Activated naive CD4-positive, alpha-beta T cell treated with anti-CD3 and anti-CD28 coated beads, Interleukin-2, amount 50 U/mL, for 24 hours (primary cell): ENCODE results near the gene TMIE.
A peak's percentile ranks its signal among the peaks of the same experiment; 100 is the strongest.

Source experiments
- H3K27ac Mint-ChIP-seq: one replicate; pipeline ENCODE4 v1.8.0; 2021; ENCODE audit warnings: mild to moderate bottlenecking, mixed read lengths
- H3K27me3 Mint-ChIP-seq: one replicate; pipeline ENCODE4 v1.8.0; 2021; ENCODE audit warnings: mixed read lengths
- H3K36me3 Mint-ChIP-seq: one replicate; pipeline ENCODE4 v1.8.0; 2021; ENCODE audit warnings: mixed read lengths
- H3K4me1 Mint-ChIP-seq: one replicate; pipeline ENCODE4 v1.8.0; 2021; ENCODE audit warnings: mixed read lengths
- H3K4me3 Mint-ChIP-seq: one replicate; pipeline ENCODE4 v1.8.0; 2021; ENCODE audit warnings: mild to moderate bottlenecking, mixed read lengths
- H3K9me3 Mint-ChIP-seq: one replicate; pipeline ENCODE4 v1.8.0; 2021; ENCODE audit warnings: mixed read lengths

TMIE gene, protein sequence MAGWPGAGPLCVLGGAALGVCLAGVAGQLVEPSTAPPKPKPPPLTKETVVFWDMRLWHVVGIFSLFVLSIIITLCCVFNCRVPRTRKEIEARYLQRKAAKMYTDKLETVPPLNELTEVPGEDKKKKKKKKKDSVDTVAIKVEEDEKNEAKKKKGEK

DNA sequence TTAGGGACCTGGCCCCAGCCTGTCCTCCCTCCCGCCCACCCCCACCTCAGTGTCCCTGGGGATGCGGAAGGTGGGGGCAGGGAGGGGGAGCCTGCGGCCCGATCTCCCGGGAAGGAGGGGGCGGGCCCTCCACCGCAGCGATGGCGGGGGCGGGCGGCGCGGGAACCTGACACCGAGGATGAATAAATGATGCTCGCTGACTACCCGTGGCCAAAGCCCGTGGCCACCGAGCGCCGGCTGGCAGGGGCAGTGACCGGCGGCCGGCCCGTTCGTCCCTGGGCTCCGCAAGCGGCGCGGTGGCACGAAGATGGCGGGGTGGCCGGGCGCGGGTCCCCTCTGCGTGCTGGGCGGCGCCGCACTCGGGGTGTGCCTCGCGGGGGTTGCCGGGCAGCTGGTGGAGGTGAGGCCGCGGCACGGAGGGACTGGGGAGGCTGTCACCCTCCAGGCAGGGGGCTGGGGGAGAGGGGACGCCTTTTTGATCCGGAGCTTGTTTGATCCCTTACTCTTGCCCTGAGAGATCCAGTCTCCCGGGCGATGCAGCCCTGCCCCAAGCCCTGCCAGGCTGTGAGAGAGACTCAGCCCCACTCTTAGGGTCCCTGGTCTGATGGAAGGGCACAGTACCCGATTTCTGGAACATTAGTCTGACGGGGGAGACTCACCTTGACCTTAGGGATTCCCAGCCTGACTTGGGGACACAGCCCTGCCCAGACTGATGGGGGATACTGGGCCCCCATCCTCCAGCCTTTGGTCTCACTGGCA lies at the start of gene TMIE:
Gene TMIE, plus strand, starts transcription at position 212 of the 759 bp plus-strand sequence. Its CDS starts 96 bp downstream, at position 308.
- no peaks in the 10 kb centered on the region for H3K36me3 Mint-ChIP-seq
- H3K4me1 Mint-ChIP-seq = peaks cover 43% of the 10 kb centered on the region
- H3K27ac Mint-ChIP-seq = no peak within 1 kb of the TSS
- no peaks in the 10 kb centered on the region for H3K27me3 Mint-ChIP-seq
- H3K4me3 Mint-ChIP-seq = peak within 1 kb of the TSS; percentile 23
- H3K9me3 Mint-ChIP-seq = no peaks in the 10 kb centered on the region

DNA sequence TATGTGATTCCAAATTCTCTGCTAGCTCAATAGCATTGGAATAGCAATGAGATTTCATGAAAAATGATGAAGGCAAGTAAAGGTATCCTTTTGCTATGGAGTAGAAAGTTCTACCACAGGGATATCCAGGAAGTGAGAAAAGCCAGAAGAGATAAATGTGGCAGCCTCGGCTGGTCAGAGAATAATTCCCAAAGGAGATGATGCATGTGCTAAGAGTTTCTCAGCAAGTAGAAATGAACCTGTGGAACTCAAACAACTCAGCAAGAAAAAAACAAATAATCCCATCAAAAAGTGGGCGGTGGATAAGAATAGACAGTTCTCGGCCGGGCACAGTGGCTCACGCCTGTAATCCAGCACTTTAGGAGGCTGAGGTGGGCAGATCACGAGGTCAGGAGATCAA lies 45.9 kb upstream of the TMIE start:
- Mint-ChIP-seq H3K36me3 (peaks cover 2% of the 10 kb centered on the region), H3K27me3 (peaks cover 3% of the 10 kb centered on the region), H3K9me3 (peaks cover 14% of the 10 kb centered on the region), H3K4me1 (no peaks in the 10 kb centered on the region), H3K27ac (no peak overlapping the region), H3K4me3 (no peak overlapping the region)

DNA sequence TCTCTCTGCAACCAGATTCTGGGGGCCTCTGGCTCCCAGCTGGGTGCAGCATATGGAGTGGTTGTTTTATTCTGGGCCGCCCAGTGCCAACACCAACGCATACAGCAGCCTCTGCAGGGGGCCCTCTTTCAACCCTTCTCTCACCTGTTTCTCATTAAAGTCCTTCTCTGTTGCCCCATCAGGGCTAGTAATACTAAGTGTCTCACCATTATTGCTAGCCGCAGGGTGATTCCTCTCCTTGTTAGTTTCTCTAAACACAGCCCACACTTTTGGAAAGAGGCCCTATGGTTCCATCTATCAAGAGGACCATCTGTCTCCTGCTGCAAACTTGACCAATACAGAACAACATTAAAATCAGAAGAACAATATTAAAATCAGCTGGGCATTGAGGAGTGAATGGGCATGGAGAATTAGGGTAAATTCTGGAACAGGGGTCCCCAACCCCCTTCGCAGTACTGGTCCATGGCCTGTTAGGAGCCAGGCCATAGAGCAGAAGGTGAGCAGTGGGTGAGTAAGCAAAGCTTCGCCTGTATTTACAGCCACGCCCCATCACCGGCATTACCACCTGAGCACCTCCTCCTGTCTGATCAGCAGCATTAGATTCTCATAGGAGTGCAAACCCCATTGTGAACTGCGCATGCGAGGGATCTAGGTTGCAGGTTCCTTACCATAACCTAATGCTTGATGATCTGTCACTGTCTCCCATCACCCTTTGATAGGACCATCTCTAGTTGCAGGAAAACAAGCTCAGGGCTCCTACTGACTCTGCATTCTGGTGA lies 44.2 kb upstream of the TMIE start:
- Mint-ChIP-seq H3K27ac (no peak overlapping the region), H3K4me3 (no peak overlapping the region), H3K9me3 (peaks cover 6% of the 10 kb centered on the region), H3K27me3 (peaks cover 2% of the 10 kb centered on the region), H3K4me1 (no peaks in the 10 kb centered on the region), H3K36me3 (peaks cover 2% of the 10 kb centered on the region)

DNA sequence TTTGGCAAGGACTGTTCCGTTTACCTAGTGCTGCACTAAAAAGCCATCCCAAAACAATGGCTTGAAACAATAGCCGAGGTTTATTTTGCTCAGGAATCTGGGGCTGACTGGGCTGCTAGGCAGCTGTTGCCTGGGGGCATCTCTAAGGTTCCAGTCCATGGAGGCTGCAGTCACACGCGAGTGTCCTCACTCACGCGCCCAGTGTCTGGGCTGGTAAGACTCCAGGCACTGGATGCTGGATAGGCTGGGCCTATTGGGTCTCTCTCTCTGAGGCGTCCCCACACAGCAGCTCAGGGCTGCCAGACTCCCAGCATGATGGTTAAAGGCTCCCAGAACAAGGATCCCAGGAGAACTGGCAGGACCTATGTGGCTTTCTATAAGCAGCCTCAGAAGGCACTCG lies 41.9 kb upstream of the TMIE start:
- H3K27ac Mint-ChIP-seq = no peak overlapping the region
- no peaks in the 10 kb centered on the region for H3K36me3 Mint-ChIP-seq
- H3K27me3 Mint-ChIP-seq = peaks cover 3% of the 10 kb centered on the region

DNA sequence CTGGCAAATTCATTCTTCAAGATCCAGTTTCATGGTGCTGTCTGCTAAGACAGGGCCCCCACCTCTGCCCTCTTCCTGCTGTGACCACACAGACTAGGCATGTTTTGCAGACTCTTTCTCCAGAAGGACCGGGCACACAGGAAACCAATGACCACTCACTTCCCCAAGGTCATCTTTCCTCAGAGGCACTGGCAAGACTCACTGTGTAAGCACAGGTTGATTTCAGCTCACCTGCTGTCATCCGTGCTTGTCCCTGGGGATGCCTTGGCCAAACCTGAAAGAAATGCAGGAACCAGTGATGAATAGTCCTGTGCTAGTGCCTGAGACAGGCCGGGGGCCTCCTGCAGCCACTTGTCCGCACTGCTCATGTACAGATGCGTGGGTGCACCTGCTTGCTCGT lies 41.2 kb upstream of the TMIE start:
- Mint-ChIP-seq H3K4me3 (no peak overlapping the region), H3K27ac (no peak overlapping the region), H3K27me3 (peaks cover 3% of the 10 kb centered on the region), H3K9me3 (no peaks in the 10 kb centered on the region), H3K4me1 (no peaks in the 10 kb centered on the region), H3K36me3 (no peaks in the 10 kb centered on the region)

More for the DNA sequence above, 41.9 kb upstream of the TMIE start:
- no peak overlapping the region for H3K4me3 Mint-ChIP-seq
- H3K9me3 Mint-ChIP-seq = no peaks in the 10 kb centered on the region
- no peaks in the 10 kb centered on the region for H3K4me1 Mint-ChIP-seq

DNA sequence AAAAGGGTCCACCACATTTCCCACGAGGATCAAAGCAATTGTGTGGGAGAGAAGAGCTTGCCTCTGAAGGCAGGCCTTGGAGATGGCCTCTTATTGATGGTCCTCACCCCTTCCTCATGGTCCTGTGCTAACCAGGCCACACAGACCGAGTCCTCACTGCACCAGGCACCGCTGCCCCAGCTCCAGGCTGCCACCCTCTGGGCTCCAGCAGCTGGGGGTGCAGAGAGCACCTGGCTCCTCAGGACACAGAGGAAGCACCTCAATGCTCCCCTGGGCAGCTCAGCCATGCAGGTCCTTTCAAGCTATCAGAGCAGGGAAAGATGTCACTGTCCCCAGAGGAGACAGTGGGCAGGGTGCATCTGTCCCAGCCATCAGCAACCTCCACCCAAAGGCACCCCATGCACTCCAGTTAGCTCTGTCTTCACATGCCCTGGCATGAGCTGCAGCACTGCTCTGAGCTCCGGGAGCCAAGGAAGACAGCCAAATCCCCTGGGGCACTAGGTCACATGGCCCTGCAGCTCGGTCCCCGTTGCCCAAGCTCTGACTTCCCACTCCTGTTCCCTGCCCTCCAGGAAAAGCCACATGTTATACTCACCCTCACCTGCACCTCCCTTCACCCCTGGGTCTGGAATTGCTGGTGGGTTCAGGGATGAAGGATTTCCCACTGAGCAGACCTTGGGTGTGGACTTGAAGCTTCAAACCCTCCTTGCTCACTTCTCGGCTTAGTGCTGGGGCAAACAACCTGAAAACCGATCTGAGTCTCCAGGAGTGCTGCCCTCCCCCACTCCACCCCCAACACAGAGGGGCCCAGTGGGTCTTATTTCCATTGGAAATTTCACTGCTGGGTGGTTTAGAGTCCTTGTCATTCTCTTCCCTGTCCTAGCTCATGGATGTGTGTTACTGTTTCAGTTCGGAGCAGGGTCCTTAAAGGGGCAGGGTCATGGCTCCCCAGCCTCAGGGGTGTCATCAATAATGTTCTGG lies 40.4 kb upstream of the TMIE start:
- Mint-ChIP-seq H3K27ac (no peak overlapping the region), H3K4me3 (no peak overlapping the region), H3K4me1 (no peaks in the 10 kb centered on the region), H3K36me3 (no peaks in the 10 kb centered on the region), H3K9me3 (no peaks in the 10 kb centered on the region), H3K27me3 (peaks cover 1% of the 10 kb centered on the region)

DNA sequence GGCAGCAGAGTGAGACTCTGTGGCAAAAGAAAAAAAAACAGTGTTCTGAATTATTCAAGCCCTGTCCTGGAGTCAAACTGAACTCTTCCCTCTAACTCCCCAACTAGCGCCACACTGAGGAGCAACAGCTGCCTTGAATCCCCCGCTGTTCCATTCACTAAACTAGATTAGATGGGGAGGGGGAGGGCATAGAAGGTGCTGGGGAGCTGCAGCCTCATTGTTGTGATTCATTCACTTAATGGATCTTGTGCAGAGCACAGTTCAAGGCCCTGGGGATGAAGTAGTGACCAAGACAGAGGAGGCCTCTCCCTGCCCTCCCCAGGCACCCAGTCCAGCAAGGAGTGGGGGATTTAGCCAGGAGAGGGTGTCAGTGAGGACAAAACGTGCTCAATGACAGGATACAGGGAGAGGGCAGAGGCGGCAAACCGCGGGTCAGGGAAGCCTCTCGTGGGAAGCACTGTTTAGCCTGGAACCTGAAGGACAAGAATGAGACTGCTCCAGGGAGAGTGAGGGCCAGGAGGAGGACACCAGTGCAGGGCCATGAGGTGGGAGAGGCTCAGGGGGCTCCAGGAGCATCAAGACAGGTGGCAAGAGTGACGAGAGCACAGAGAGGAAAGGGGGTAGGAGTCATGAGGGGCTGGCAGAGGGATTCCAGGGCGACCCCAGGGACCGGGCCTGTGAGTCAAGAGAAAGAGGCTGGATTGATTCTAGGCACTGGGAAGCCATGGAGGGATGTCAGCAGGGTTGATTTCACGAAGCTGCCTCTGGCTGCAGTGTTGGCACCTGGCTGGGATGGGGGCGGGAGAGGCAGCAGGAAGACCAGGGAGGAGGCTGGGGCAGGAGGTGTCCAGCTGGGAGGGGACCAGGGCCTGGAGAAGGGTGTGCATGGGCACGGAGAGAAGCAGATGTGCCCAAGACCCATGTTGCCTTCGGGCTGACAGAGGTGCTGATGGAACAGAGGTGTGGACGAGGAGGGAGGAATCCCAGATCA lies 39.1 kb upstream of the TMIE start:
- Mint-ChIP-seq H3K36me3 (no peaks in the 10 kb centered on the region), H3K27me3 (peaks cover 1% of the 10 kb centered on the region), H3K9me3 (no peaks in the 10 kb centered on the region), H3K4me3 (no peak overlapping the region), H3K27ac (no peak overlapping the region), H3K4me1 (no peaks in the 10 kb centered on the region)

DNA sequence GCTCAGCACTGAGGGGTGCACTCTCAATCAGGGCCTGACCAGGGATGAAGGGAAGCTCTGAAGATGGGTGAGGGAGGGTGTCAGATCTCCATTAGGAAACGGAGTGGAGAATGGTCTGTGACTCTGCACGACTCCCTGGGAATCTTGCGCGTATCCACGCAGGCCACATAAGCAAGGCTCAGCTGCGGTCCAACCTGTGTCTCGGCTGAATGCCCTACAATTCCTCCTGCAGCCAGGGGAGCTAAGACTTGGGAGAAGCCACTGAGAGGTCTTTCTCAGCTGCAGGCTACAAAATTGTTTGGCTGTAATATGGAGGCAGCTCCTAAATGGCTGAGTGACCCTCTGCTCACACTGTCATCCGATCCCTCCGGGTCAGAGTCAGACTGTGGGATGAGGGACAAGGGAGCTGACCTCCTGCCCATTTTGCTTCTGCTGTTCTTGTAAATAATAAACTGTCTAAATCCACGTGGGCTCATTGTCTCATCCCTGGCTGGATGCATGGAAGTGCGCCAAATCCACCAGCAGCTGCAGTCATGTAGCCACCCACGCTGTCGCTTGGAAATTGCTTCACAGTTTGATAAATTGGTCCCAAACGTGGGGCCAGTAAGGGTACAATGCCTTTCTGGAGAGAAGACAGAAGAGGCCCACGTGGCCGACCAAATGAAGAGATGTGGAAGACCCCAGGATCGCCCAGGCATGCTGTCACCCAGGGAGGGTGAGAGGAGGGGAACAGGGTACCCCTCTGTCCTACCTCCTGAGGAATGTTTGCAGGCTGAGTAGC lies 38.2 kb upstream of the TMIE start:
- H3K36me3 Mint-ChIP-seq = no peaks in the 10 kb centered on the region
- peak overlapping the region; percentile 79 for H3K27ac Mint-ChIP-seq
- H3K4me1 Mint-ChIP-seq = no peaks in the 10 kb centered on the region
- no peaks in the 10 kb centered on the region for H3K9me3 Mint-ChIP-seq
- peaks cover 1% of the 10 kb centered on the region for H3K27me3 Mint-ChIP-seq
- no peak overlapping the region for H3K4me3 Mint-ChIP-seq

DNA sequence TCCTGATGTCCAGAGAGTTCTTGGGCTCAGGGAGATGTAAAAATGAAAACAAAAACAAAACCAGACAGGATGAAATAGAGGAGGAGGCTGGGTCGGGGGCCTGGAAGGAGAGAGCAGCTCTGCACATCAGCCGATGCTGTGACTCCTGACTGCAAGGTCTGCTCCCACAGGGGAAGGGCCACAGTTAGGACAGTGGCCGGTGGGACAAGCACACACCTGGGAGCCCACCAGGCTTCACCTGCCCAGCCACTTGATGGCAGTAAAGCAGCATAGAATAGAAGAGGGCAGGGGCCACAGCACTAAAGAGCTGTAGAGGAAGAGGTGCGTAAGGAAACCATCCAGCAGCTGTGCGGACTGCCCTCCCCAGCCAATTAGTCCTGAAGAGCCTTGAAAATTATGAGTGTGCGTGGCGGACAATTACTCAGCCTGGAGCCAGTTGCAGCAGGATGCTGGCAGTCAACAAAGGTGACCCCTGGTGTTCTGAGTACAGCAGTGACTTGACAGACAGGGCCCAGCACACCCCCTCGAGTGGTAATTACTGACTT lies 37.5 kb upstream of the TMIE start:
- H3K36me3 Mint-ChIP-seq = no peaks in the 10 kb centered on the region
- no peaks in the 10 kb centered on the region for H3K9me3 Mint-ChIP-seq
- H3K27me3 Mint-ChIP-seq = peaks cover 1% of the 10 kb centered on the region
- no peak overlapping the region for H3K4me3 Mint-ChIP-seq
- peak overlapping the region; percentile 79 for H3K27ac Mint-ChIP-seq
- no peaks in the 10 kb centered on the region for H3K4me1 Mint-ChIP-seq

DNA sequence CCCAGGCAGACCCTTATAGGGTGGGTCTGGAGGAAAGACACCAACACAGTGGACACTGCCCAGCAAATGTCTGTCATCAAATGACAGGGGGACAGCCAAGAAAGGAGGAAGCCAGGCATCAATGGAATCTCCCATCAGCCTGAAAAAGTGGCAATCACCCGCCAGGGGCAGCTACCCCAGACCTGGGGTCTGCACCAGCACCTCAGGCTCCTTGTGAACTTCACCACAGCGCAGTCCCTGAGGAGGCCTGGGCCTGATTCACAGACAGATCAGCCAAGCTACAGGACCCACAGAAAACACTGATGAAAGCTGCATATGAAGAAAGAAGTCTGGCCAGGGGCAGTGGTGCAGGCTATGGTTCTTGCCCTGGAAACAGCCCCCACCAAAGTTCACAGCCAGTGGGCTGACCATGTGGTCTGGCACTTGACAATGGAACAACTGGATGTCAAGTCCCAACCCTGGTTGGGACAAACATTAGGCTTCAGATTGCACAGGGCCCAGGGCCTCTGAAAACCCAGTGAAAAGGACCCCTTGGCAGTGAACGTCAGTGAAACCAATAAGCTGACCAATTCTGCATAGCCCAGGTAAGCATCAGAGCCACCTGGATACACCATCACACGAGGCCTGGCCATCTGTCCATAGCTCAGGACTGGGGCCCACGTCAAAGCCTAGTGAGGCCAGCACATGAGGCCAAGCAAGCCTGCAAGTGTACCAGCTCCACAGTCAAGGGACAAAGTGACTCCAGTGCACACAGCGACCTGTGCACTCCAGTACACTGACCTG lies 36.8 kb upstream of the TMIE start:
- H3K36me3 Mint-ChIP-seq = no peaks in the 10 kb centered on the region
- H3K4me3 Mint-ChIP-seq = no peak overlapping the region
- no peaks in the 10 kb centered on the region for H3K9me3 Mint-ChIP-seq

DNA sequence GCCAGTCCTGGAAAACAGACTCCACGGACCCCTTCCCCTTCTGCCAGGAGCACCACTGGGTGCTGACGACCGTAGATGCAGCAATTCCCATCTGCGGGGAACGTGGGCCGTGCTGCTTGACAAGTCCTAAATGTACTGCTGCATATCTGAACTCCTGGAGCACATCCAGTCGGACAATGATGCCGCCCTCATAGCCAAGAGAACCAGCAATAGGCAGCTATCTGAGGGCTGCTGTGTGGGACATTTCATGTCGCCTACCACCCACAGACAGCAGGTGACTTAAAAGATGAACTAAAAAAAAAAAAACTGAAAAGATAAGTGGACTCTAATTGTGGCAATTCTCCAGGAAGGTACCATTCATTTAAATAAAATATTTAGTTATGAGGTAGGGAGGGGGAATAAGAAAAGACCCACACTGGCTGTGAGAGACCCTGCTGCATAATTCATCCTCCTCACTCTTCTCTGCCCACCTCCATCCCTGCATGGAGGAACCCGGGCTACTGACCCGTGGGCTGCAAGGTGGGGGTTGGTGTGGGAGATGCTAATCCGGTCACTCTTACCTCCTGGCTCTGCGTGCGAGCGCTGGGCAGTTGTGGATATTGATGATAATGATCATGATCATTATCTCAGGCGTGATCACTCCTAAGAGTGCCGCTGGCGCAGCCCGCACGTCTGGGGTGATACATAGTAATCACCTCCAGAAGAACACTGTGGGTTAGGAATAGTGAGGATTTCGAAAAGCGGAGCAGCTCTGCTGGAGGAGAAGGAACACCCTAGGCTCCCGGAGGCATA lies 36.0 kb upstream of the TMIE start:
- Mint-ChIP-seq H3K36me3 (no peaks in the 10 kb centered on the region), H3K27ac (no peak overlapping the region), H3K9me3 (no peaks in the 10 kb centered on the region), H3K4me3 (no peak overlapping the region), H3K27me3 (peaks cover 1% of the 10 kb centered on the region), H3K4me1 (no peaks in the 10 kb centered on the region)

More for the DNA sequence above, 36.8 kb upstream of the TMIE start:
- no peak overlapping the region for H3K27ac Mint-ChIP-seq
- H3K27me3 Mint-ChIP-seq = peaks cover 1% of the 10 kb centered on the region
- H3K4me1 Mint-ChIP-seq = no peaks in the 10 kb centered on the region

DNA sequence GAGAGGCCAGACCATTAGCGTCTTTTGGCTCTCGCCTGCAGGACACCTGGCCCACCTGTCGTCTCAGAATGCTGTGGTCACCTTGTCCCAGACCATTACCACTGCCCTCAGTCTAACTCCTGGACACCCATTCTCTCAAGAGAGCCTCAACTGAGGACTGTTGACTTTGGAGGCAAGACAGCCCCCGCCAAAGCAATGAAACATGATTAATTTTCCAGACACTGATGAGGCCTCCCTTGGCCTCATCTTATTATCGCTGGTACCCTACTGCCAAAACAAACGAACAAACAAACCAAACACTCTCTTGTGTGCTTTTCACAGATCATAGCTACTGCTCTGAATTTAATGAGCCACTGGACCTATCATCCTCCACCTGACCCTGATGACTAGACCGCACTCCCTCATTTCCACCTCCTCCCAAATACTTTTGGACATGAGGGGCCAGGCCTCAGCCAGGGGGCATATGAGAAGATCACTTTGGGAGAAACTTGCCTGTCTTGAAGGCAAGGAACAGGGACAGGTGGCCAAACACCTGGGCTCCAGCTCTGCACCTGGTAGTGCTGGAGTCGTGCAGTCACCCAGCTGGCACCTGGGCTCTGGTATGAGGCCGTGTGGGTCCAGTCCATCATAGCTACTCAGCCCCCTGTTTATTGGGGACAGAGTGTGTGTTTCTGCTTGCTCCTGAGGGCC lies 35.3 kb upstream of the TMIE start:
- no peak overlapping the region for H3K27ac Mint-ChIP-seq
- H3K27me3 Mint-ChIP-seq = peaks cover 1% of the 10 kb centered on the region
- no peaks in the 10 kb centered on the region for H3K9me3 Mint-ChIP-seq
- H3K36me3 Mint-ChIP-seq = no peaks in the 10 kb centered on the region
- H3K4me3 Mint-ChIP-seq = no peak overlapping the region
- H3K4me1 Mint-ChIP-seq = no peaks in the 10 kb centered on the region
